LNCAP (cell line): ENCODE data around the gene CNTNAP2.

ENCODE experiments used
- TF ChIP-seq, protein P1 (sequence below): fragments of 450-650 bp; IDR thresholded peaks from 2 replicates; pipeline ENCODE4 v1.5.1; 2017; ENCODE audit warnings: mild to moderate bottlenecking

Gene CNTNAP2

DNA sequence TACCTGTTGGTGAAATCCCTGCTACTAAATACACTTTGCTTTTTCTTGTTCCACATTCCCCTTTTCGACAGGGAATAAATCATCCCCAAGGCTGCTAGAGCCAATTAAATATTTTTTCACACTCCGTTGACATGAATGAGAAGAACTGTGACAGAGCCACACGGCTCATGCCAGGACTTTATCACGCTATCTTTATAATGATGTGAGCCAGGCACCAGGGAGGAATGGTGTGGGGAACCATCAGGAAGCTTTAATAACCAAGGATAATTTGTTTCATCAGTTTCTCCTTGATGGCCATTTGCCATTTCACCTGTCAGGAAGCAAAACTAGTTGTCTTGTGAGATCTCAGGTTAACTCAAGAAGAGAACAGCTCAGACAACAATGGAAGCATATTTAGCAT, 2280.9 kb downstream of the CNTNAP2 start:
- TF ChIP-seq, protein P1, sequence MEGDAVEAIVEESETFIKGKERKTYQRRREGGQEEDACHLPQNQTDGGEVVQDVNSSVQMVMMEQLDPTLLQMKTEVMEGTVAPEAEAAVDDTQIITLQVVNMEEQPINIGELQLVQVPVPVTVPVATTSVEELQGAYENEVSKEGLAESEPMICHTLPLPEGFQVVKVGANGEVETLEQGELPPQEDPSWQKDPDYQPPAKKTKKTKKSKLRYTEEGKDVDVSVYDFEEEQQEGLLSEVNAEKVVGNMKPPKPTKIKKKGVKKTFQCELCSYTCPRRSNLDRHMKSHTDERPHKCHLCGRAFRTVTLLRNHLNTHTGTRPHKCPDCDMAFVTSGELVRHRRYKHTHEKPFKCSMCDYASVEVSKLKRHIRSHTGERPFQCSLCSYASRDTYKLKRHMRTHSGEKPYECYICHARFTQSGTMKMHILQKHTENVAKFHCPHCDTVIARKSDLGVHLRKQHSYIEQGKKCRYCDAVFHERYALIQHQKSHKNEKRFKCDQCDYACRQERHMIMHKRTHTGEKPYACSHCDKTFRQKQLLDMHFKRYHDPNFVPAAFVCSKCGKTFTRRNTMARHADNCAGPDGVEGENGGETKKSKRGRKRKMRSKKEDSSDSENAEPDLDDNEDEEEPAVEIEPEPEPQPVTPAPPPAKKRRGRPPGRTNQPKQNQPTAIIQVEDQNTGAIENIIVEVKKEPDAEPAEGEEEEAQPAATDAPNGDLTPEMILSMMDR: no peak

GRCh38 chr7:148397985-148398384, 2281.4 kb downstream of the CNTNAP2 start:
- TF ChIP-seq, protein P1: no peak

GRCh38 chr7:148398844-148399365, 2282.3 kb downstream of the CNTNAP2 start:
- TF ChIP-seq, protein P1: no peak

DNA sequence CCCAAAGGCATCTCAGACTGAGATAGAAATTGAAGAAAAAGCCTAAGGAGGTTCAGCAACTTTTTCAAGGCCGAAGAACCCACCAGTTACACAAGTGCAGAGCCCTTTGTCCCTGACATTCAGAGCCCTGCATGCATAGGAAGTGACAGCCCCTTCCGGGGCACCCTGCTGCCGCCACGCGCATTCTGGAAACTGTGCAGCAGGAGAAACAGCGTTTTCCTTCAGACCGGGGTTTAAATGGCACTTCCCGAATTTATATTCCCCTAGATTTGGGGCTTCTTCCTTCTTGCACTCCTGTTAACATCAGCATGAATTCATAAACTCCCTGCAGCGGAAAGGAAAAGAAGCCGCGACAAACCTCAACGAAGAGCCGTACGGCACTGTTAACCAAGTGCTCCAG, 2283.5 kb downstream of the CNTNAP2 start:
- TF ChIP-seq, protein P1: no peak

DNA sequence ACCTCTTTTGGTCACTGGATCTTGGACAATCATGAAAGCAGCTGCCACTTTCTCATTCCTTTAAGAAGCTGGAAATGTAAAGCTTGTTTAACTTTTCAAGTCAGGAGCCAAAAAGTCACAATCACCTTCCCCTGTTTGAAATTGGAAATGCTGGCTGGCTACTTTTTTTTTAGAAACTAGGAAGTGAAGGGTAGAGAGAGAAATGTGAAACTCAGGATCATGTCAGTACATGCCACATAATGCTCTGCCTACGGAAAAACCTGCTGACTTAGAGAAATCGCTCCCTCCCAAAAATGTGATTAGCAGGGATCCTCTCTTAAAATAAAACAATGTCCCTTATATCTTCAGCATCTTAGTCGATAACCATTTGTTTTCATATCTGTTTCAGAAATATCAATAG, 2285.6 kb downstream of the CNTNAP2 start:
- TF ChIP-seq, protein P1: no peak

- TF ChIP-seq, protein P1: no peak
These were observed 2286.9 kb downstream of the CNTNAP2 start for GRCh38 chr7:148403466-148403993.

GRCh38 chr7:148408307-148408706, 2291.7 kb downstream of the CNTNAP2 start:
- TF ChIP-seq, protein P1: no peak

- TF ChIP-seq, protein P1: no peak
These were observed 2294.3 kb downstream of the CNTNAP2 start for GRCh38 chr7:148410905-148411304.
